ENCODE measurements around the gene PPP2R2B.

PPP2R2B gene

DNA sequence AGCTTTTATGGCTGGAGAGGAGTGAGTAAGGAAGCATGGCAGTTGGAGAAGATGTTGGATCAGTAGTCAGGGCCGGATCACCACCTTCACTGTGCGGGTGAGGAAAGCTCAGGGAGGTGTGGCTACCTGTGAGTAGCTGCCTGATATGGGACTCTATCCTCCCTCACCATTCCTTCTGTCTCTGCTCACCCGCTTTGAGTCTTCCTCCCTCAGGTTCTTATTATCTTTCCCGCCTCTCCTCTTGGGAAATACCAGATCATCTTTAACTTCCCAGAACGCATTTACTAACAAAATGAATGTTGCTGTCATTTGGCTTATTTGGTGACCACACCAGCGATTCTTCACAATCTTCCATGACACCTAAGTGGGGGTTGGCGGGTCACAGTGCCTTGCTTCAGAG, 221.9 kb downstream of the PPP2R2B start:
- TF ChIP-seq, protein P1, sequence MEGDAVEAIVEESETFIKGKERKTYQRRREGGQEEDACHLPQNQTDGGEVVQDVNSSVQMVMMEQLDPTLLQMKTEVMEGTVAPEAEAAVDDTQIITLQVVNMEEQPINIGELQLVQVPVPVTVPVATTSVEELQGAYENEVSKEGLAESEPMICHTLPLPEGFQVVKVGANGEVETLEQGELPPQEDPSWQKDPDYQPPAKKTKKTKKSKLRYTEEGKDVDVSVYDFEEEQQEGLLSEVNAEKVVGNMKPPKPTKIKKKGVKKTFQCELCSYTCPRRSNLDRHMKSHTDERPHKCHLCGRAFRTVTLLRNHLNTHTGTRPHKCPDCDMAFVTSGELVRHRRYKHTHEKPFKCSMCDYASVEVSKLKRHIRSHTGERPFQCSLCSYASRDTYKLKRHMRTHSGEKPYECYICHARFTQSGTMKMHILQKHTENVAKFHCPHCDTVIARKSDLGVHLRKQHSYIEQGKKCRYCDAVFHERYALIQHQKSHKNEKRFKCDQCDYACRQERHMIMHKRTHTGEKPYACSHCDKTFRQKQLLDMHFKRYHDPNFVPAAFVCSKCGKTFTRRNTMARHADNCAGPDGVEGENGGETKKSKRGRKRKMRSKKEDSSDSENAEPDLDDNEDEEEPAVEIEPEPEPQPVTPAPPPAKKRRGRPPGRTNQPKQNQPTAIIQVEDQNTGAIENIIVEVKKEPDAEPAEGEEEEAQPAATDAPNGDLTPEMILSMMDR (IDR thresholded peaks at IDR 0.05; ENCODE audit: borderline replicate concordance, insufficient read depth, low read depth, low read length), result no peak
- H3K4me3 ChIP-seq (ENCODE audit: low read depth, low read length), result no peak overlapping the region

- no peak overlapping the region for H3K4me3 ChIP-seq (ENCODE audit: low read depth, low read length)
- TF ChIP-seq, protein P1 (IDR thresholded peaks at IDR 0.05; ENCODE audit: borderline replicate concordance, insufficient read depth, low read depth, low read length), result no peak
Observed at GRCh38 chr5:146653560-146653959, 225.0 kb downstream of the PPP2R2B start.

- H3K4me3 ChIP-seq (ENCODE audit: low read depth, low read length), result no peak overlapping the region
- TF ChIP-seq, protein P1 (IDR thresholded peaks at IDR 0.05; ENCODE audit: borderline replicate concordance, insufficient read depth, low read depth, low read length), result no peak
Observed at GRCh38 chr5:146652547-146652946, 226.0 kb downstream of the PPP2R2B start.

DNA sequence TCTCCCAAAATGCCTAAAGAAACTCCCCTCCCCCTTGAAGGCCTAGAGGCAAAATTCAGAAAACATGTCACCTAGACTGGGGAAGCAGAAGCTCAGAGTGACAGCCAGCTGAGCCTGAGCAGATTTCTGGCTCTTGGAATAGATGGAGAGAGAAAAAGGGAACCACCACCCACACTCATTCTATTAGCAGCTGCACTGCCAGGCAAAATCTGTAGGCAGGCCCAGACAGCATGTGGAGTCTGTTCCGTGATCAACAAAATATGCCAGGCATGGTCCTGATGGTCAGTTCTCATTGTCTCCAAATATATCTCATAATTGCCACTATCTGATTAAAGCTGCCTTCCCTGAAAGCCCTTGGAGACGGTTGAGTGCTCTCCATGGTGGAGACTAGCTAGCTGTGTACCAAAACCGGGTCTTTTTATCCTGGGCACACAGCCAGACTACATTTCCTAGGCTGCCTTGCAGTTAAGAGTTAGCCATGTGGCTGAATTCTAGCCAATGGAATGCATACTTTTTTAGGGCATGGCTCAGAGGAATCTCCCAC, 230.8 kb downstream of the PPP2R2B start:
- TF ChIP-seq, protein P1 (IDR thresholded peaks at IDR 0.05; ENCODE audit: borderline replicate concordance, insufficient read depth, low read depth, low read length), result no peak
- H3K4me3 ChIP-seq (ENCODE audit: low read depth, low read length), result no peak overlapping the region

GRCh38 chr5:146646441-146646840, 232.1 kb downstream of the PPP2R2B start:
- TF ChIP-seq, protein P1 (IDR thresholded peaks at IDR 0.05; ENCODE audit: borderline replicate concordance, insufficient read depth, low read depth, low read length), result no peak
- H3K4me3 ChIP-seq (ENCODE audit: low read depth, low read length), result no peak overlapping the region

- TF ChIP-seq, protein P1 (IDR thresholded peaks at IDR 0.05; ENCODE audit: borderline replicate concordance, insufficient read depth, low read depth, low read length), result no peak
- no peak overlapping the region for H3K4me3 ChIP-seq (ENCODE audit: low read depth, low read length)
Observed at GRCh38 chr5:146645342-146645741, 233.2 kb downstream of the PPP2R2B start.

DNA sequence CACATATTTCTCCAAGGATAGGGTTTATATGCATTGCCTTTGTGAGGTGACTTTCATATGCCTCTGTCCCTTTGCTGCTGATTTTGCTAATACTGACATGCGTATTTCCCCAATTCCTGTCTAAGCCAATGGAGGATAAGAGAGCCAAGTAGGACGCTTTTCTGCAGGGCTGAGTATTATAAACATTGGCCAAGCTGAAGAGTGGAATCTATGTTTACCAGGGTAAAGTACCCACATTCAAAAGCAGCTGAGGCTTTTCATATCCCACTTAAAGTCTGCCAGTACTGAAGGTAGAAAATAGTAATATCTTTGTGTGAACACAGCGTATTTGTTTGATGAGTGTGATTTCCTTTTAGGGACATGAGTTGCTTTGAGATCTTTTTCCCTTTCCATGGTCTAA, 233.7 kb downstream of the PPP2R2B start:
- TF ChIP-seq, protein P1 (IDR thresholded peaks at IDR 0.05; ENCODE audit: borderline replicate concordance, insufficient read depth, low read depth, low read length), result no peak

More for the DNA sequence above, 233.7 kb downstream of the PPP2R2B start:
- H3K4me3 ChIP-seq (ENCODE audit: low read depth, low read length), result no peak overlapping the region
